Measurements from ENCODE around the gene JAZF1. TPM values are rescaled to one million over a fixed set of nuclear protein-coding genes. Genes with fewer than 3 reads are reported as not detected.

Gene JAZF1
- total and polyA plus RNA-seq, 10 of the 15 experiments (the other 5 are each of a cell fraction or from before 2014, with no cell fraction given): 0.04 to 0.82 (median 0.15) TPM; not detected in 3

GRCh38 chr7:27917774-27918314 is 262.8 kb downstream of the JAZF1 start:
- TF ChIP-seq ZNF217 (IDR thresholded peaks at IDR 0.05): no peak
- TF ChIP-seq BCL3 (IDR thresholded peaks at IDR 0.05; ENCODE audit: borderline replicate concordance, insufficient read depth, low read depth, low read length, poor library complexity, severe bottlenecking): no peak
- no peak for TF ChIP-seq ZZZ3 (IDR thresholded peaks at IDR 0.05; ENCODE audit: control insufficient read depth, insufficient read length, low read depth)
- TF ChIP-seq SMC3 (IDR thresholded peaks at IDR 0.05; ENCODE audit: borderline replicate concordance, low read length): no peak
- TF ChIP-seq POLR2A (IDR thresholded peaks at IDR 0.05; ENCODE audit: low read depth, low read length): no peak
- no peak for TF ChIP-seq ESRRA (IDR thresholded peaks at IDR 0.05; ENCODE audit: low read length)
- no peak for TF ChIP-seq USF1 (IDR thresholded peaks at IDR 0.05; ENCODE audit: borderline replicate concordance, extremely low read length, insufficient read depth, low read depth, low read length)
- TF ChIP-seq USF2 (IDR thresholded peaks at IDR 0.05; ENCODE audit: borderline replicate concordance, low read depth, low read length): no peak
- no peak for TF ChIP-seq CHD1 (IDR thresholded peaks at IDR 0.05; ENCODE audit: low read depth, low read length)
- CTCF ChIA-PET: interaction anchor here (0.6 to 5.0 kb wide), 9 partner anchors 11 to 1231 kb away, joined by 3 to 93 read pairs (median 4); no protein-coding TSS in a partner anchor
- no peak for FAIRE-seq
- Histone ChIP-seq H3K9ac (ENCODE audit: control insufficient read depth, insufficient read depth, low read length) (no peak overlapping the region), H3K36me3 (ENCODE audit: control insufficient read depth in 2 of 2, insufficient read depth in 2 of 2, low read length in 1 of 2) (no peaks in the 10 kb centered on the region), H3K9me3 (replicated peaks; ENCODE audit: control insufficient read depth, insufficient read depth, low read length) (no peaks in the 10 kb centered on the region), H2AFZ (ENCODE audit: control insufficient read depth, low read depth, low read length) (no peak overlapping the region), H4K20me1 (ENCODE audit: control insufficient read depth, insufficient read depth) (no peaks in the 10 kb centered on the region), H3K79me2 (ENCODE audit: control insufficient read depth, insufficient read depth, low read length) (no peaks in the 10 kb centered on the region), H3K27ac (ENCODE audit: control insufficient read depth, insufficient read depth) (no peak overlapping the region), H3K4me1 (ENCODE audit: control insufficient read depth, insufficient read depth, low read length) (no peaks in the 10 kb centered on the region), H3K27me3 (replicated peaks in 1 of 2; ENCODE audit: control insufficient read depth in 2 of 2, insufficient read depth in 2 of 2, low read length in 1 of 2) (no peaks in the 10 kb centered on the region), H3K4me3 (no peak overlapping the region), H3K4me2 (ENCODE audit: control insufficient read depth, insufficient read depth) (no peak overlapping the region)
- intact Hi-C loops (cut with micrococcal nuclease; ENCODE audit: unreplicated experiment) (loop anchor here (2.0 kb wide), 1 partner anchor 229 kb away; no protein-coding TSS in a partner anchor), in situ Hi-C loops (cut with MboI) (no loop called here)
- RAD21 ChIA-PET (ENCODE audit: unreplicated experiment): interaction anchor here (0.5 to 5.0 kb wide), 3 partner anchors 277 to 1723 kb away, joined by 3 to 70 read pairs (median 5); no protein-coding TSS in a partner anchor
- no peak for DNase-seq (ENCODE audit: low read depth, low spot score)
- POLR2A ChIA-PET: no interaction called here
- no TSS peak for BruUV-seq (replicated peaks)
- 28% methylated on average over 5 of the region's 5 CpGs for WGBS (ENCODE audit: insufficient coverage, insufficient replicate concordance, low lambda C conversion rate, missing lambda C conversion rate)
- no peak for ATAC-seq
- SMC1A ChIA-PET (ENCODE audit: uncharacterized antibody, unreplicated experiment): interaction anchor here (1.4 to 5.0 kb wide), 3 partner anchors 10 to 229 kb away, joined by 4 to 44 read pairs (median 11); no protein-coding TSS in a partner anchor
